Measurements from ENCODE around the gene ASB9.
"Not testable (repeated sequence)": the region's sequence is repeated elsewhere in the genome, so short reads cannot be mapped to it uniquely, and the experiment has no call there.

Gene ASB9

DNA sequence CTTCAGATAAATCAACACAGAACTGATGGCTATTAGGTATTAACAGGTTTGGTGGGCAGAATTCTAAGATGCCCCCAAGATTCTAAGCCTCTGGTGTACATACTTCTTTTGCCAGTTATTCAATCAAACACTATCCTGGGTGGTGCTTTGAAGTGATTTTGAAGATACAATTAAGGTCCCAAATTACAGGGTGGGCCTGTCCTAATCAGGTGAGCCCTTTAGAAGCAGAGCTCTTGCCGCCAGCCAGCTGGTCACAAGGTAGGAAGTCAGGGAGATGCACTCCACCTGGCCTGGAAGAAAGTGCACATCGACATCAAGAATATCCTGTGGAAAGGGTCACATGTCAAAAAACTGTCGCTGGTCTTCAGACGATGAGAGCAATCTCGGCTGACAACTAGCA is 29.5 kb downstream of the ASB9 start:
- no peak for DNase-seq

DNA sequence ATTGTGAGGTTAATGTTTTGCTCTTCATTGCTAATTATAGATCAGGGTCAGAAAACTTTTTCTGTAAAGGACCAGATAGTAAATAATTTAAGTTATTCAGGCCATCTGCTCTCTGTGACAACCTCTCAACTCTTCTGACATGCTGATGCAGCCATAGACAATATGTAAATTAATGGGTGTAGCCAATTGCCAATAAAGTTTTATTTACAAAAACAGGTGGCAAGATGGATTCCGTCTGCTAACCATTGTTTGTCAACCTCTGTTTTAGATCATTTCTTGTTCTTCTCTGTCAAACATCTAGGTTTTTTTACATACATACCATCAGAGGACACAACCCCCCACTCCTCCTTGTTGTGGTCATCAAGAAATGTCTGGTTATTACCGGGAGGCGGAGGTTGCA is 33.7 kb downstream of the ASB9 start:
- DNase-seq, result no peak

DNA sequence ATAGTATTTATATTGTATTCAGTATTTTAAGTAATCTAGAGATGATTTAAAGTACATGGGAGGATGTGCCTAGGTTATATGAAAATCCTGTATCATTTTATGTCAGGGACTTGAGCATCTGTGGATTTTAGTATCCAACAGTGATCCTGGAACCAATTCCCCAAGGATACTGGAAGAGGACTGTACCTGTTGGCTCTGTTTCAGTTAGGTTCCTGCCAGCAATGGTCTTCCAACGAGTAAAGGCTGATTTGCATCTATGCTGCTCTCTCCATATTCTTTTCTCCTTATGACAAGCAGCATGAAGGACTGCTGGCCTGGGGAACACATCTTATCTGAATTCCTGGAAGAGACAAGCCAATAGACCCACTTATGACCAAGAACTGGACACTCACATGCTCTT is 34.9 kb downstream of the ASB9 start:
- DNase-seq, result no peak

DNA sequence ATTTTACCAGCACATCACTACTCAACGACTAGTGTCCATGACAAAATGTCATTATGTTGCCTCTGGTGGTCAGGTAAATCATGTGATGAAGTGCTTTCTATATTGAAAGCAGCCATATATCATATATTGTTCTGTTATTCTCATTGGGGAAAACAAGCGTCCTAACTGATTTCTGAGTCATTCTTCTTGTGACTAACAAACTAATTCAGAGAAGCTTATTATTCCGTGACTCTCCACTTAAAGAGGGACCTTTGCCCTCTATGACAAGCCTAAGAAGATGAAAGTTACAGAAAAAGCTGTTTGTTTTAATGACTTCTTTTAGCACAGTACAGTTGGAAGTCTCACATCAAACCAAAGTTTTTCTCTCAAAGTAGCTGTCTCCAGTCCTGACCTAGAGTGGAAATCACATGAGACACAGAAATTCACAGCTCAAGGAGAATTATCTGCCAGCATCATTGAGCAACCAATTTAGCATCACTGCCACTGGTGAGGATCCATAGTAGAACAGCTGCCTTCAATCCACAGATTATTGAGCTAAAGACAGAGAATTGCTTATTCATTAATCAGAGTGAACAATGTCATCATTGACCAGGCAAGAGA is 36.4 kb downstream of the ASB9 start:
- DNase-seq, result no peak

DNA sequence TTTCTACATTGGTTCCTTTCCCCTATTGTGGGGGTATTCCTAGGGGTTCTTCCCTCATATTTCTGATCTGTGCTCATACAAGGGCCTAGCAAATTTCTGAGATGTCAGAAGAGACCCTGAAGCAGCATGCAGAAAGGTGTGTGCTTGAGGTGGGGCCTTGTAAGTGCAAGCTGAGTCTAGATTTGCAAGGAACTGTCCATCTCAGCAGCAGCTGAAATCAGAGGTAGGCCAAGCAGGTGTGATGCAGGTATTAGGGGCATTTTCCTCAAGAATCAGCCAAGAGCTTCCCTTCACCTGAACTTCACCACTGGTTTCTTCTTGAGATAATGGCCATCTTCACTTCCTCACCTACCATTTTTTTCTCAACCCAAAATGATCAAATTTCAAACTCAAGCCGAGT is 45.1 kb downstream of the ASB9 start:
- no peak for DNase-seq

DNA sequence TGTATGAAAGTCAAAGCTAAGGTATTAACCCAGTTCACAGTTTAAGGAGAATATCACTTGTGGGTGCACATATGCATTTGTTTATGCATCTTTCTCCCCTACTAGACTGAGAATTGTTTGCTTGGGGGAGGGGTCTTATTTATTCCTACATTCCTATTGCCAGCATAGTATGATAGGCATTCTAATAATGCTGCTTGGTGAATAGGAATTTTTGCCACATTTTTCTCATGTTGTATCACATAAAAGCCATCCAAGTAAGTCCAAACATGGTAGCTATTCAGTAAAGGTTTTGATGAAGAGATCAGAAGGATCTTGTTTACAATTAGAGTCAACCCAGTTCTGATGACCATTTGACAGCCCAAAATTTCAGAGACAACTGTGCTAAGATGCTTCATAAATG is 48.6 kb downstream of the ASB9 start:
- no peak for DNase-seq

DNA sequence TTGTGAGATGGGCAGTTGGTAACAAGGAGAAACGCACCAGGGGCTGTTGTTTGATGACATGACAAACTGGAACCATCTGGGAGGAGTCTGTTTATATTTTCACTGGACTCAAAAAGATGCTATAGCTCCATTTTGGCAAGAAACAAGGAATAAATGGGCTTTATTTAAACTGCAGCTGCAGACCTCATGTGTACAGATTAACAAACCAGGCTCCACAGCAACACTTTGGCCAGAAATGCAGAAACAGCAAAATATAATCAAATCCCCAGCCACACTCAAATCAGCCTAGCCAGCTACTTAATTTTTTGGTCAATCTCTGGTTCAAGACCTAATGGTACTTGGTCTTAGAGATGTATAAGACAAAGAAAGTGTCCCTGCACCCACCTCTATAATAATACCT is 52.7 kb downstream of the ASB9 start:
- no peak for DNase-seq

DNA sequence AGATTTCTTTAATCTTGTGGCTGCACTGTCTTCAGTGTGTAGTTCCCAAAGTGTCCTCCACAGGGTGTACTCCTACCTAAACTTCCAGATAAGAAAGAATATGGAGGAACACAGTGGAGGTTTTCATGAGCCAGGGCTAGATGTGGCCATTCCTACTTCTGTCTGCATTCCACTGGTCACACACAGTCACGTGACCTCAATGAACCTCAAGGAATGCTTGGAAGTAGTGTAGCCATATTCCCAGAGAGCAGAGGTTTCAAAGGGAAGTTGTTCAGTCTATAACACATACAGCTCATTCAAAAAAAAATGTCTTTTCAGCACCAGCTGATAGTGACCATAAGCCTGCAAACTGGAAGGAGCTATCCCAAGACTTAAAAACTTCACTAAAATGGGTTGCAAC is 53.6 kb downstream of the ASB9 start:
- DNase-seq, result no peak

DNA sequence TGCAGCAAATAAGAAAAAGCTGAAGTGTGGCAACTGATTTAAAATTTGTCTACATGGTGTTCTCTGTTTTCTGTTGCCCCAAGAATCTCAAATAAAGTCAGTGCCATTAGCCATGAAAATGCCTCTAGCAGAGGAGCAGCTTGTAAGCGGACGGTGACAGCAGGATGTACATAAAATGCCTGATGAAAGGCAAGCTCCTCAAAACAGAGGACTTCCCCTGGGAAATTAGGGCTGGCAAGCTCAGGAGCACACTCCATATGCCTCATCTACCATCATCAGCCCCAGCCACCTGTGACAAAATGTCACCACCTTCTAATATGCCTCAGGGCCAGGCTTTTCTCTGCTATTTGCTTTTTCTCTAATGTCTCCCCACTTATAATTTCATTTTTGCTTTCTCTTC is 54.5 kb downstream of the ASB9 start:
- no peak for DNase-seq

DNA sequence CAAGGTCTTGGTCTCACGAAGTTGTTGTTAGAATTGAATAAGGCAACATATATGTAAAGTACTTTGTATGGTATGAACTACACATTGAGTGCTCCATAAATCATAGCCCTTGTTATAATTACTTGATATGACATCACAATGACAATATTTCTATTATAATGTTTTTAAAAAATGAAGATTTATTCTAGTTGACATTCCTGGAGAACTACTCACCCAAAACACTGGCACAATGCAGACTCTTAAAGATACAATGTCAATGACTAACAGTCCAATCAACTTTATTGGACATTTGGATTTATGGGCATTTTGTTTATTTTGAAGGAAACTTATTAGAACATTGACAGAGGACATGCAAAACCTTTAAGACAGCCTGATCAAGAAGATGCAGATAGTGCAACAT is 55.3 kb downstream of the ASB9 start:
- DNase-seq, result no peak

DNA sequence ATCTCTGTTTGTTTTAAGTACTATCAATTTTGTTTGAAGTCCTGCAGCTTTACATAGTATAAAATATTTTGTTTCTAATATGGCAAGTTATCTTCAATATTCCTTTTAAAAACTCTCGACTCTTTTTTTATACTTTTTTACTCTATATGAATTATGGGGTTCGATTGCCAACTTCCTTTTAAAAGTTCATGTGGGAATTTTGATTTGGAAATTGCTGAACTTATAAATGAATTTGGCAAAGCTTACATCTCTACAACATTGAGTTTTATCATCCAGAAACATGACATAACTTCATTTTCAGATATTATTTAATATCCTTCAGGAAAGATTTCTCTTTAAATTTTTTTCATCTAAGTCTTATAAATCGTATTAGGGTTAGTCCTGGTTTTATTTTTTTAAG is 60.8 kb downstream of the ASB9 start:
- DNase-seq, result no peak

DNA sequence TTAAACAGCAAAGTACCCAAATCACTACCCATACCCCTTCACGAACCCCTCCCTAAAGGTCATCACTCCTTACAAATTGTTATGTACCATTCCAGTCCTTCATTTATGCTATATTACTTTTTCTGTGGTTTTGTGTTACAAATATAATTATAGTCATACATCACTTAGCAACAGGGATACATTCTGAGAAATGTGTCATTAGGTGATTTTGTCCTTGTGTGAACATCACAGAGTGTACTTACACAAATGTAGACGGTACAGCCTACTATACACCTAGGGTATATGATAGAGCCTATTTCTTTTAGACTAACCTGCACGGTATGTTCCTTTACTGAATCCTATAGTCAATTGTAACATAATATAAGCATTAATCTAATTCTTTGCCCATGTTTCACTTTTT is 61.9 kb downstream of the ASB9 start:
- no peak for DNase-seq

DNA sequence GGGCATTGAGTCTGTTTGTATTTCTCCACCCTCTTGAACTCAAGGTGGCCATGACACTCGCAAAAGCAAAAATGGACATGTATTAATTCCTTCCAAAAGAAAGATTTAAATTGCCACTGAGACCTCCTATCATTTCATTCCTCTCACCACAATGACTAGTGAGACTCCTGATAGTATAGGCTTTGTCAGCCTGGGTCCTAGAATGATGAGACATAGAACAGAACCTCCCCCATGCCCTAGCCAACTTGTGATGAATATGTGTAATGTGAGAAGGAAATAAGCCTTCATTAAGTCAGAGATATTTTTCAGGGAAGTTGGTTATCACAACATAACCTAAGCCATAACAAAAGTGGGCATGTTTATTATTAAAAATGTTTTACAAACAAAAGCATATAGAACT is 62.5 kb downstream of the ASB9 start:
- DNase-seq, result no peak

DNA sequence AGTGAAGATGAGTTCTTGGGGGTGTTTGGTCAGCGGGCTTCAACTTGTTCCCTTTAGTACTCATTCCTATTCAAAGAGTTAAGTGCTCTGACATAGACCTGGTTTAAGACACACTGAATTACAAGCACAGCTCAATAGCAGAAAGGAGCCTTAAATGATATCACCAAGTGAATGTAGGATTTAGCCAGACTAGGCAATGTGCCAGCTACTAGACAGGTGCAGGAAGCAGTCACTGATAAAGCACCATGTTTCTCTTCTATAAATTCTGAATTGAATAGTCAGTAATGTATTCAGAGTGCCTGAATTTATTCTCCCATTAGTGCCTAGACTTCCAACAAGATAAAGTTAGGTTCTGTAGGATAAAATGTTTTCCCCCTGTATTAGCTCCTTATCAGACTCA is 63.6 kb downstream of the ASB9 start:
- DNase-seq, result no peak

DNA sequence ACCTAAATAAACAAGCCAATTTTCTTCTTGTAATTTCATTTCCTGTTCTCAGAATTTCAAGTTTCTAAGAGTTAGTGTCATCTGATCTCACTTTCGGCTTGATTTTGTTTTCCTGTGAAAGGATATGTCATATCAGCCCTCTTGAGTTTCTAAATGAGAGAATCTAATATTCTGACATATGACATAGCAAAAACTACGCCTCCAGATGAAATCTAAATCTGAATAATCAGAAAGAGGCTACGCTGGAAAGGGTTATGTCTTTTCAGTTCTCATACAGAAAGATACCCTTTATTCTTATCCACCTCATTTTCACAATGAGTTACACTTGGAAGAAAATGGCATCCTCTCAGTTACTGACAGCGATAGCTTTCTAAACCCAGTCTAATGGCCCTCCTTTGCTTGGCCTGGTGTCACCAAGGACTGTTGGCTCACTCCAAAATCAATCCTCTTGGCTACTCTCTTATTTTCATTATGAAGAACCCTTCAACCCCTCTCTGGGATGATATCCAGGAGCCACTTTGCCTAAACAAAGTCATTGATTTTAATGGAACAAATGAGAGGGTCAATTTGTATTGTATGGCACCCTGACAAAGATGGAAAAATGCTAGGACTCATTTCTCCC is 65.6 kb downstream of the ASB9 start:
- no peak for DNase-seq

DNA sequence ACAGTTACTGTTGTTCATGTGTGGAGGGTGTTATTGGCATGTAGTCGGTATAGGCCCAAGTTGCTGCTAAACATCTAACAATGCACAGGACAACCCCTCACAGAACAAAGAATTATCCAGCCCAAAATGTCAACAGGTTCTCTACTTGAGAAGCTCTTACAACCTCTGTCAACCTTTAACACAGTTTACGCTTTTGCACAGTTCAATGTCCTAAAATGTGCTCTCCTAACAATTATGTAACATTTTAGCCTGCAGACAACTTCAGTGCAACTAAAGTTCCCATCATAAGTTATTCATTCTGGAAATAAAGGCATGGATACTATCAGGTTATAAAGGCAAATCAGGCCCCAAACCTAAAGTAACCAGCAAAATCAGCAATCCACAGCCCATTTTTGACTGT is 66.2 kb downstream of the ASB9 start:
- no peak for DNase-seq

DNA sequence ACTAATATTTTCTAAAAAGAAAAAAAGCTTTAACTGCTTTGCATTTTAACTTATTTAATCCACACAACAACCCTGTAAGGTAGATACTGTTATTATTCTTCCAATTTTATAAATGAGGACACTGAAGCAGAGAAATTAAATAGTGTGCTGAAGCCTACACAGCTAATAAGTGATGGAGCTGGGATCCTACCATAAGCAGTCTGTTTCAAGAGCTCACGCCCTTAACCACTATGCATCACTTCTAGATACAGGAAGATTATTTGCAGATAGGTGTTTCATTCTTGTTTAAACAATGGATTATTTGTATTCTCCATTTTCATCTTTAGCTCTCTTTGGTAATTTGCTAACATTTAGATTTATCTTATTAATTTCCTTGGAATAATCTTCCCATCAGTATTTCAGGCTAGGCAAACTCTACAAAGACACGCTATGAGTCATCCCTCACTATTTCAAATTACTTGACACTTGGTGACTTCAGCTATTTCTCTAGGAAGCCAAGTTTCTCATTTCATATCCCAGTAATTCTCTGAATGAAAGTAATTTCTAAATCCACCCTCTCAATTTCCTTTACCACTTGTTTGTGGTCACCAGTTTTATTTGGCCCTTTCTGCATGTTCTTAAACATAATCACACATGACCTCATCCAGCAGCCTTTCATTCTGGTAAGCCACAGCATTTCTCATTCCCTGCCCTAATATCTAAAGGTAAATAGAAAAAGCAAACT is 67.3 kb downstream of the ASB9 start:
- DNase-seq, result no peak

DNA sequence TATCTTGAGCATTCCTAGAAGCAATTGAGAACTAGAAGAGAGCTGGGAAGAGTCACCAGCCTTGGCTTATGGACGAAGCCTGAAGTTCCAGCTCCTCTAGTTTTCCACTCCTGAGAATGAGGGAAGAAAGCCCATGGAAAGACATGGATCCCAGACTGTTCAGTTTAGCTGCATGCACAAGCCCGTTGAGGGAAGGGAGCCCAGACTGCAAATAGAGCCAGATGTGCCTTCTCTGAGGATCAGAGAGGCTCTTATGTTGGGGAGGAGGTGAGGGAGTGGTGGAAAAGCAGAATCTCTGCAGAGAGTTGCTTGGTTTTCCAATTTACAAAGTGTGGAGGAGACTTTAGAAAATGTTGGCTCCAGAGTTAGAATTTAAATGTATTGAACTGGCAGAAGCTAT is 69.0 kb downstream of the ASB9 start:
- no peak for DNase-seq

DNA sequence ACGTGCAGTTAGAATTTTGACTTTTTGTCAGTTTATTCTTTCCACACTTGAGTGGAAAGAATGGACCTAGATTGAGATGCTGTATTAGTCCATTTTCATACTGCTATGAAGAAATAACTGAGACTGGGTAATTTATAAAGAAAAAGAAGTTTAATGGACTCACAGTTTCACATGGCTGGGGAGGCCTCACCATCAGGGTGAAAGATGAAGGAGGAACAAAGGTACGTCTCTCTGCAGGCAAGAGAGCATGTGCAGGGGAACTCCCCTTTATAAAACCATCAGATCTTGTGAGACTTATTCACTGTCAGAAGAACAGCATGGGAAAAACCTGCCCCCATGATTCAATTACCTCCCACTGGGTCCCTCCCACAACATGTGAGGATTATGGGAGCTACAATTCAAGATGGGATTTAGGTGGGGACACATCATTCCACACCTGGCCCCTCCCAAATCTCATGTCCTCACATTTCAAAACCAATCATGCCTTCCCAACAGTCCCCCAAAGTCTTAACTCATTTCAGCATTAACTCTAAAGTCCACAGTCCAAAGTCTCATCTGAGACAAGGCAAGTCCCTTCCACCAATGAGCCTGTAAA is 71.2 kb downstream of the ASB9 start:
- DNase-seq, result not testable (repeated sequence)

DNA sequence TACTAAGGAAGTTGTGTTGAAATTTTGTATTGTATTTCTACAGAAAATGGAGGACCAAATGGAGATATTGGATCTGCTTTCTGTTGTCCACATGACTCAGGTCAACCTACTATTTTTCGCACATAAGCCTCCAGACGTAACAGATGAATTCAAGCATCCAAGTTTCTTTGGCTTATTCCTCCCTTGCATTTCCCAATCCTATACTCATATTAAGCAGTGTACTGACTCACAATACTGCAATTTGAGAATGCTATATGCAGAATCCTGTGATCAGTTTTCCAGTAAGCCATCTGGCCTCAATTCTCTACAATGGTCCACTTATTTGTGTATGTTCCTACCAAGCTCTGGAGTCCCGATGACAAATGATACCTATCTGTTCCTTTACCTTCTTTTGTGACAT is 75.7 kb downstream of the ASB9 start:
- no peak for DNase-seq

All from activated CD4-positive, CD25-positive, alpha-beta regulatory T cell (primary cell).